HCT116 (cell line): ENCODE data around the gene HTRA2. TPM values are rescaled to one million over a fixed set of nuclear protein-coding genes. Genes with fewer than 3 reads are reported as not detected.

Experiments used
- ATAC-seq: fragments of 200-7000 bp; cut with Tn5 transposase; 2 replicates; pipeline ENCODE4 v1.9.1; 2020; ENCODE audit warnings: mild to moderate bottlenecking, moderate library complexity
- BruUV-seq: library from RNA; stranded (reverse); fragments of 400-500 nt; replicated peaks from 2 replicates; lab custom pipeline; 2021; lab: Mats Ljungman, UMichigan
- CTCF ChIA-PET: fragments of 300-600 bp; sonication (Branson Sonifier 250); formaldehyde crosslinking; loops from one replicate; lab custom pipeline; 2021; ENCODE audit warnings: antibody characterized with exemption; lab: Charles Lee
- POLR2A ChIA-PET: fragments of 300-600, 350-600 bp; sonication (Branson Sonifier 250); formaldehyde crosslinking; loops from one replicate; lab custom pipeline; 2021; ENCODE audit warnings: antibody characterized with exemption; lab: Charles Lee
- RAD21 ChIA-PET, 2 experiments: fragments of 300-600 bp; sonication (Branson Sonifier 250); formaldehyde crosslinking; loops; one replicate each; lab custom pipeline; 2023; ENCODE audit warnings: low total read pairs in 2 of 2; ENCODE audit not compliant: uncharacterized antibody in 2 of 2, unreplicated experiment in 2 of 2, low non-redundant PET in 1 of 2; lab: Charles Lee
- DNase-seq: peaks from one replicate; pipeline ENCODE4 v3.0.0-alpha.2; 2010; ENCODE audit warnings: low read depth, low spot score
- H2AFZ ChIP-seq: fragments of 200-600 bp; shearing (Covaris generic), sonication (generic); 2 replicates; pipeline ENCODE4 v1.6.1; 2017; ENCODE audit warnings: low read depth, mixed run types, mixed read lengths, antibody characterized with exemption, low read length; ENCODE audit not compliant: poor library complexity, severe bottlenecking
- H3K27ac ChIP-seq: 2 replicates; pipeline ENCODE4 v1.5.1; 2012; ENCODE audit warnings: low read depth, low read length
- H3K27me3 ChIP-seq: fragments of 200-600 bp; sonication (generic); 2 replicates; pipeline ENCODE4 v1.6.1; 2016; ENCODE audit warnings: mixed run types, low read length, mixed read lengths; ENCODE audit not compliant: insufficient read depth
- H3K36me3 ChIP-seq, 2 experiments: fragments of 200-500 bp in 1 of 2; fragments of 200-600 bp in 1 of 2; sonication (Bioruptor generic) in 1 of 2; sonication (generic) in 1 of 2; 2 replicates each; pipeline versions ENCODE4 v1.5.1 to v1.6.1; 2014 to 2016; ENCODE audit warnings: low read length in 2 of 2, inconsistent platforms in 1 of 2, mixed read lengths in 1 of 2, mixed run types in 1 of 2; ENCODE audit not compliant: insufficient read depth in 2 of 2, control insufficient read depth in 1 of 2
- H3K4me1 ChIP-seq, 2 experiments: fragments of 200-600 bp in 1 of 2; sonication (generic) in 1 of 2; 2 replicates each; pipeline versions ENCODE4 v1.5.1 to v1.6.1; 2012 to 2017; ENCODE audit warnings: low read length in 2 of 2, inconsistent platforms in 1 of 2, mild to moderate bottlenecking in 1 of 2, mixed read lengths in 1 of 2, mixed run types in 1 of 2, moderate library complexity in 1 of 2; ENCODE audit not compliant: insufficient read depth in 2 of 2, control insufficient read depth in 1 of 2
- H3K4me2 ChIP-seq: fragments of 200-600 bp; sonication (generic); 2 replicates; pipeline ENCODE4 v1.6.1; 2017; ENCODE audit warnings: mixed run types, low read length, mixed read lengths
- H3K4me3 ChIP-seq, 2 experiments: fragments of 200-600 bp in 1 of 2; sonication (generic) in 1 of 2; replicated peaks in 1 of 2; 2 replicates each; pipeline ENCODE4 v1.5.1; 2011 to 2016; ENCODE audit warnings: low read length in 2 of 2, control low read depth in 1 of 2, low read depth in 1 of 2, mild to moderate bottlenecking in 1 of 2, mixed read lengths in 1 of 2, mixed run types in 1 of 2
- H3K79me2 ChIP-seq: fragments of 200-600 bp; sonication (generic); 2 replicates; pipeline ENCODE4 v1.6.1; 2017; ENCODE audit warnings: mild to moderate bottlenecking, mixed run types, low read length, moderate library complexity, mixed read lengths; ENCODE audit not compliant: insufficient read depth
- H3K9ac ChIP-seq: fragments of 200-600 bp; sonication (generic); 2 replicates; pipeline ENCODE4 v1.6.1; 2016; ENCODE audit warnings: low read length, mixed read lengths
- H3K9me2 ChIP-seq: fragments of 200-600 bp; sonication (generic), shearing (Covaris generic); 2 replicates; pipeline ENCODE4 v1.6.1; 2017; ENCODE audit warnings: mixed run types, mild to moderate bottlenecking, moderate library complexity; ENCODE audit not compliant: insufficient read depth
- H3K9me3 ChIP-seq, 2 experiments: fragments of 200-500 bp in 1 of 2; fragments of 200-600 bp in 1 of 2; sonication (Bioruptor generic) in 1 of 2; sonication (generic) in 1 of 2; 2 replicates each; pipeline ENCODE4 v1.6.1; 2014 to 2017; ENCODE audit warnings: low read length in 2 of 2, mixed read lengths in 2 of 2, inconsistent platforms in 1 of 2, low read depth in 1 of 2, mild to moderate bottlenecking in 1 of 2, mixed run types in 1 of 2, moderate library complexity in 1 of 2; ENCODE audit not compliant: control insufficient read depth in 1 of 2, insufficient read depth in 1 of 2
- H4K20me1 ChIP-seq: fragments of 200-600 bp; sonication (generic), shearing (Covaris generic); 2 replicates; pipeline ENCODE4 v1.6.1; 2017; ENCODE audit warnings: mixed run types, mild to moderate bottlenecking, moderate library complexity; ENCODE audit not compliant: insufficient read depth
- CEBPB ChIP-seq: IDR thresholded peaks from 2 replicates; pipeline ENCODE4 v1.6.1; 2012; ENCODE audit warnings: low read depth
- ELF1 ChIP-seq: IDR thresholded peaks from 2 replicates; pipeline ENCODE4 v1.6.1; 2012; ENCODE audit warnings: low read depth, borderline replicate concordance
- EZH2 ChIP-seq: fragments of 200-600 bp; sonication (generic); IDR thresholded peaks from 2 replicates; pipeline ENCODE4 v1.6.1; 2017; ENCODE audit warnings: antibody characterized with exemption, mixed run types
- REST ChIP-seq: IDR thresholded peaks from 2 replicates; pipeline ENCODE4 v1.6.1; 2012; ENCODE audit warnings: low read depth
- SP1 ChIP-seq: IDR thresholded peaks from 2 replicates; pipeline ENCODE4 v1.6.1; 2012; ENCODE audit warnings: low read depth
- SRF ChIP-seq: IDR thresholded peaks from 2 replicates; pipeline ENCODE4 v1.6.1; 2012; ENCODE audit warnings: low read depth
- TCF7L2 ChIP-seq: IDR thresholded peaks from 2 replicates; pipeline ENCODE4 v1.7.0; 2011; ENCODE audit warnings: borderline replicate concordance, inconsistent platforms; ENCODE audit not compliant: insufficient read depth, insufficient read length; ENCODE audit errors: extremely low read depth
- YY1 ChIP-seq: IDR thresholded peaks from 2 replicates; pipeline ENCODE4 v1.6.1; 2011; ENCODE audit warnings: low read length, low read depth, moderate library complexity, mild to moderate bottlenecking; ENCODE audit not compliant: insufficient replicate concordance; ENCODE audit errors: extremely low read depth
- ZNF274 ChIP-seq: fragments of 200-500 bp; sonication (Bioruptor generic); IDR thresholded peaks from 2 replicates; pipeline ENCODE4 v1.6.1; 2014; ENCODE audit warnings: mild to moderate bottlenecking, low read depth, low read length, inconsistent platforms
- intact Hi-C: fragments of 100-400 bp; cut with micrococcal nuclease; formaldehyde crosslinking; loops from 2 replicates; pipeline ENCODE4 v1.10.0; 2022
- total RNA-seq: library from RNA; stranded (reverse); gene quantifications from one replicate; pipeline ENCODE4 v1.2.1, GENCODE V29; 2021; ENCODE audit not compliant: unreplicated experiment

The HTRA2 gene
- total RNA-seq, 1 experiment from 2014 or later = 36.2 TPM

- intact Hi-C loops = no loop called here
- POLR2A ChIA-PET = no interaction called here
- Histone ChIP-seq H3K9me3 (no peaks in the 10 kb centered on the region), H3K27ac (no peak overlapping the region), H3K4me1 (no peaks in the 10 kb centered on the region), H3K36me3 (no peaks in the 10 kb centered on the region; a peak in 1 of 4 replicates), H3K27me3 (no peaks in the 10 kb centered on the region), H4K20me1 (no peaks in the 10 kb centered on the region), H2AFZ (no peak overlapping the region), H3K4me3 (no peak overlapping the region), H3K9me2 (no peaks in the 10 kb centered on the region), H3K4me2 (no peak overlapping the region), H3K9ac (no peak overlapping the region), H3K79me2 (no peaks in the 10 kb centered on the region)
- RAD21 ChIA-PET = no interaction called here
- TF ChIP-seq SRF = no peak
- no peak for TF ChIP-seq YY1
- TF ChIP-seq EZH2 = no peak
- no peak for TF ChIP-seq TCF7L2
- TF ChIP-seq REST = no peak
- no peak for TF ChIP-seq SP1
- TF ChIP-seq CEBPB = no peak
- no peak for TF ChIP-seq ELF1
- TF ChIP-seq ZNF274 = no peak
- ATAC-seq (no peak), DNase-seq (no peak)
- BruUV-seq = no TSS peak
- CTCF ChIA-PET = no interaction called here
Observed at GRCh38 chr2:74537140-74537539, 7.4 kb downstream of the HTRA2 start.
